Cardiac muscle cell (in vitro differentiated cells and primary cell): Measurements from ENCODE around the gene ARHGEF19. TPM values are rescaled to one million over a fixed set of nuclear protein-coding genes. Genes with fewer than 3 reads are reported as not detected.
"Not testable (repeated sequence)": the region's sequence is repeated elsewhere in the genome, so short reads cannot be mapped to it uniquely, and the experiment has no call there.

Experiments used
- DNase-seq, 2 donors: peaks; one replicate each; pipeline versions ENCODE4 v3.0.0 to v3.0.0-alpha.2; 2010 to 2017; ENCODE audit warnings: low read depth in 1 of 2, low spot score in 1 of 2
- H3K27ac ChIP-seq: fragments of 200-600 bp; sonication (generic); 2 replicates; pipeline ENCODE4 v1.5.1; 2016
- H3K27me3 ChIP-seq: fragments of 200-600 bp; sonication (generic); 2 replicates; pipeline ENCODE4 v1.6.0; 2016; ENCODE audit warnings: control low read depth
- H3K36me3 ChIP-seq: fragments of 200-600 bp; sonication (generic); 2 replicates; pipeline ENCODE4 v1.5.1; 2016; ENCODE audit warnings: control low read depth
- H3K4me1 ChIP-seq: fragments of 200-600 bp; sonication (generic); 2 replicates; pipeline ENCODE4 v1.8.1; 2017; ENCODE audit warnings: low read depth, mild to moderate bottlenecking, mixed run types
- H3K4me3 ChIP-seq: fragments of 200-600 bp; sonication (generic); 2 replicates; pipeline ENCODE4 v1.5.1; 2016; ENCODE audit warnings: mild to moderate bottlenecking
- H3K9me3 ChIP-seq: fragments of 200-600 bp; sonication (generic); 2 replicates; pipeline ENCODE4 v1.5.1; 2017; ENCODE audit warnings: low read depth, mild to moderate bottlenecking, control low read depth
- polyA plus RNA-seq: library from polyadenylated mRNA; unstranded; fragments of >200 nt; fragmentation: Nextera tagmentation; extraction: Ambion mirVana; gene quantifications from 2 replicates; pipeline ENCODE4 v1.2.1, GENCODE V29; 2016
- total RNA-seq: library from RNA; depleted of rRNA; stranded (reverse); fragments of >200 nt; gene quantifications from 2 replicates; pipeline ENCODE4 v1.2.3, GENCODE V29; 2016
- TF ChIP-seq, protein P1 (sequence below): IDR thresholded peaks from 2 replicates; pipeline ENCODE4 v1.5.1; 2012; ENCODE audit warnings: low read depth, mild to moderate bottlenecking, low read length

The ARHGEF19 gene
- total and polyA plus RNA-seq, 2 experiments from 2014 or later, result 4.0 to 6.7 TPM

DNA sequence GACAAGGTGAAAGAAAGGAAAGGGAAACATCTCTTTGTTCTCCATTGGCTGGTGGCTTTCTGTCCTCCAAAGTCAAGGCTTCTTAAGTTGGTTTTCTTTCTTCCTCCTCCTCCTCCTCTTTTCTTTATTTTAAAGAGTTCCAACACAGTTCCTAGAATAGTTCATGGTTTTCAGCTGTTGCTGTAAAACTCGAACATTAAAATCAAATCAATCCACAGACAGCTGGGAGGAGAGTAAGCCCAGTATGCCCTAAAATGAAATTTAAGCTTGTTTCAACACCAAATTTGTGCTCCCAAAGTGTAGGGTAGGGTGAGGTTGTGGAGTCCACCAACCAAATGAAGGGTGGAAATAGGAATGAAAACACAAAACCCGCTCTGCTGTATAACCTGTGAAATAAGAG lies 35.0 kb upstream of the ARHGEF19 start:
- H3K4me3 ChIP-seq, result no peak overlapping the region
- no peaks in the 10 kb centered on the region for H3K9me3 ChIP-seq
- H3K4me1 ChIP-seq, result peaks cover 22% of the 10 kb centered on the region
- no peak for DNase-seq
- H3K27ac ChIP-seq, result no peak overlapping the region
- H3K36me3 ChIP-seq, result peaks cover 24% of the 10 kb centered on the region
- no peaks in the 10 kb centered on the region for H3K27me3 ChIP-seq
- TF ChIP-seq, protein P1, sequence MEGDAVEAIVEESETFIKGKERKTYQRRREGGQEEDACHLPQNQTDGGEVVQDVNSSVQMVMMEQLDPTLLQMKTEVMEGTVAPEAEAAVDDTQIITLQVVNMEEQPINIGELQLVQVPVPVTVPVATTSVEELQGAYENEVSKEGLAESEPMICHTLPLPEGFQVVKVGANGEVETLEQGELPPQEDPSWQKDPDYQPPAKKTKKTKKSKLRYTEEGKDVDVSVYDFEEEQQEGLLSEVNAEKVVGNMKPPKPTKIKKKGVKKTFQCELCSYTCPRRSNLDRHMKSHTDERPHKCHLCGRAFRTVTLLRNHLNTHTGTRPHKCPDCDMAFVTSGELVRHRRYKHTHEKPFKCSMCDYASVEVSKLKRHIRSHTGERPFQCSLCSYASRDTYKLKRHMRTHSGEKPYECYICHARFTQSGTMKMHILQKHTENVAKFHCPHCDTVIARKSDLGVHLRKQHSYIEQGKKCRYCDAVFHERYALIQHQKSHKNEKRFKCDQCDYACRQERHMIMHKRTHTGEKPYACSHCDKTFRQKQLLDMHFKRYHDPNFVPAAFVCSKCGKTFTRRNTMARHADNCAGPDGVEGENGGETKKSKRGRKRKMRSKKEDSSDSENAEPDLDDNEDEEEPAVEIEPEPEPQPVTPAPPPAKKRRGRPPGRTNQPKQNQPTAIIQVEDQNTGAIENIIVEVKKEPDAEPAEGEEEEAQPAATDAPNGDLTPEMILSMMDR, result no peak

DNA sequence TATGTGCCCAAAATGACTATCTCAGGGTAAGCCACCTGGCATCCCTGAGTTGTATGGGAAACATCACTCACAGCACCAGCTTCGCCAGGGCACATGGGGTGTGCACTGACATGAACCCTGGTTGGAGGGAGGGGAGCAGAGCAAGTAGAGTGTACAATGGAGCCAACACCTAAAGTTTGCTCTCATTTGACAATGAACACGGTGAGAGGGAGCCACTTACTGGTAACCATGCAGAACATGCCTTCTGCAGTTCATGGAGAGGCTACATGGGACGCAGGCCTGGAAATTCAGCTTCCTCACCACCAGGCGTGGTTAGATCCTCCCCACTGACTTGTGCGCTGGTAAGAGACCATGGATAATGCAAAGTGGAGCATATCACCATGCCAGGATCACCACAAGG lies 34.5 kb upstream of the ARHGEF19 start:
- no peak overlapping the region for H3K27ac ChIP-seq
- H3K4me1 ChIP-seq, result peaks cover 22% of the 10 kb centered on the region
- TF ChIP-seq, protein P1, result no peak
- DNase-seq, result no peak
- no peaks in the 10 kb centered on the region for H3K27me3 ChIP-seq
- no peaks in the 10 kb centered on the region for H3K9me3 ChIP-seq
- H3K4me3 ChIP-seq, result no peak overlapping the region
- peaks cover 20% of the 10 kb centered on the region for H3K36me3 ChIP-seq

- H3K9me3 ChIP-seq, DNase-seq, H3K4me3 ChIP-seq, H3K27ac ChIP-seq, H3K27me3 ChIP-seq: not testable (repeated sequence)
- peaks cover 22% of the 10 kb centered on the region for H3K4me1 ChIP-seq
- H3K36me3 ChIP-seq, result peaks cover 12% of the 10 kb centered on the region
Measured at GRCh38 chr1:16246239-16246638, 33.8 kb upstream of the ARHGEF19 start.

GRCh38 chr1:16245476-16246196 lies 33.2 kb upstream of the ARHGEF19 start:
- no peak for DNase-seq
- no peak overlapping the region for H3K4me3 ChIP-seq
- H3K36me3 ChIP-seq, result peaks cover 6% of the 10 kb centered on the region
- H3K27me3 ChIP-seq, result no peaks in the 10 kb centered on the region
- no peak overlapping the region for H3K27ac ChIP-seq
- H3K4me1 ChIP-seq, result peaks cover 22% of the 10 kb centered on the region
- no peaks in the 10 kb centered on the region for H3K9me3 ChIP-seq
- TF ChIP-seq, protein P1, result no peak

GRCh38 chr1:16244650-16245285 lies 32.3 kb upstream of the ARHGEF19 start:
- Histone ChIP-seq H3K36me3 (peaks cover 4% of the 10 kb centered on the region), H3K4me3 (no peak overlapping the region), H3K27ac (no peak overlapping the region), H3K27me3 (no peaks in the 10 kb centered on the region), H3K9me3 (no peaks in the 10 kb centered on the region), H3K4me1 (peaks cover 16% of the 10 kb centered on the region)
- DNase-seq, result no peak
- TF ChIP-seq, protein P1, result no peak
